Stimulated activated CD4-positive, alpha-beta T cell treated with anti-CD3 and anti-CD28 coated beads, Interleukin-15, amount 100 ng/mL, for 48 hours (primary cell): ENCODE results near the gene ATP9B.

Experiments used
- DNase-seq, 2 donors: peaks; one replicate each; pipeline ENCODE4 v3.0.0-alpha.2; 2020; ENCODE audit warnings: low read depth in 2 of 2

ATP9B gene

DNA sequence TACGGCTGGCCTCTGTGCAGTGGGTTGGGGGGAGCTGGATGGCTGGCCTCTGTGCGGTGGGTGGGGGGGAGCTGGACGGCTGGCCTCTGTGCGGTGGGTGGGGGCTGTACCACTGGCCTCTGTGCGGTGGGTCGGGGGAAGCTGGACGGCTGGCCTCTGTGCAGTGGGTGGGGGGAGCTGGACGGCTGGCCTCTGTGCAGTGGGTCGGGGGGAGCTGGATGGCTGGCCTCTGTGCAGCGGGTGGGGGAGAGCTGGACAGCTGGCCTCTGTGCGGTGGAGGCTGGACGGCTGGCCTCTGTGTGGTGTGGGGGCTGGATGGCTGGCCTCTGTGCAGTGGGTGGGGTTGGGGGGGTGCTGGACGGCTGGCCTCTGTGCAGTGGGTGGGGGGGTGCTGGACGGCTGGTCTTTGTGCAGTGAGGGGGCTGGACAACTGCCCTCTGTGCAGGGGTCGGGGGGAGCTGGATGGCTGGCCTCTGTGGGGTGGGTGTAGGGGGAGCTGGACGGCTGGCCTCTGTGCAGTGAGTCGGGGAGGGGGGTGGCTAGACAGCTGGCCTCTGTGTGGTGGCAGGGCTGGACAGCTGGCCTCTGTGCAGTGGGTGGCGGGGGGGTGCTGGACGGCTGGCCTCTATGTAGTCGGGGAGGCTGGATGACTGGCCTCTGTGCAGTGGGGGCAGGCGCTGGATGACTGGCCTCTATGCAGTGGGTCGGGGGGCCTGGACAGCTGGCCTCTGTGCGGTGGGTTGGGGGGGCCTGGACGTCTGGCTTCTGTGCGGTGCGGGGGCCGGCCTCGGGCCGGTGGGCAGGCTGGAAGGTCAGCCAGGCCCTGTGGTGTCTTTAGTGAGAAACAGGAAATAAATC is 358.4 kb downstream of the ATP9B start:
- no peak for DNase-seq
